Right atrium auricular region (tissue), 2 donors: ENCODE results near the gene SREK1. TPM values are rescaled to one million over a fixed set of nuclear protein-coding genes. Genes with fewer than 3 reads are reported as not detected.

ENCODE experiments used
- DNase-seq: peaks from one replicate; pipeline ENCODE4 v3.0.0-alpha.2; 2019; ENCODE audit warnings: low spot score
- H3K27ac ChIP-seq, 2 donors: fragments of 200-600 bp; sonication (generic); 1 replicate in 1 of 2; 2 replicates in 1 of 2; pipeline ENCODE4 v1.5.1; 2016 to 2019
- H3K27me3 ChIP-seq, 2 donors: fragments of 200-600 bp; sonication (generic); one replicate each; pipeline versions ENCODE4 v1.5.1 to v1.6.0; 2017 to 2019
- H3K36me3 ChIP-seq: fragments of 200-600 bp; sonication (generic); one replicate; pipeline ENCODE4 v1.5.1; 2016
- H3K4me1 ChIP-seq, 2 donors: fragments of 200-600 bp; sonication (generic); one replicate each; pipeline versions ENCODE4 v1.5.1 to v1.6.0; 2017 to 2019
- H3K4me3 ChIP-seq, 2 donors: fragments of 200-600 bp; sonication (generic); 1 replicate in 1 of 2; 2 replicates in 1 of 2; pipeline ENCODE4 v1.5.1; 2017 to 2019; ENCODE audit warnings: mild to moderate bottlenecking in 1 of 2, moderate library complexity in 1 of 2
- H3K9me3 ChIP-seq, 2 donors: fragments of 200-600 bp; sonication (generic); one replicate each; pipeline ENCODE4 v1.5.1; 2019
- total RNA-seq, 2 donors: library from RNA; depleted of rRNA; stranded (reverse); fragments of >200 nt; gene quantifications; one replicate each; pipeline ENCODE4 v1.1.0, GENCODE V29; 2016
- TF ChIP-seq, protein P1 (sequence below), 2 donors: fragments of 200-600 bp; sonication (generic); IDR thresholded peaks; one replicate each; pipeline ENCODE4 v1.5.1; 2019; ENCODE audit warnings: antibody characterized with exemption in 2 of 2

Gene SREK1
- total RNA-seq, 2 donors from 2014 or later = 15.4 to 26.3 TPM

DNA sequence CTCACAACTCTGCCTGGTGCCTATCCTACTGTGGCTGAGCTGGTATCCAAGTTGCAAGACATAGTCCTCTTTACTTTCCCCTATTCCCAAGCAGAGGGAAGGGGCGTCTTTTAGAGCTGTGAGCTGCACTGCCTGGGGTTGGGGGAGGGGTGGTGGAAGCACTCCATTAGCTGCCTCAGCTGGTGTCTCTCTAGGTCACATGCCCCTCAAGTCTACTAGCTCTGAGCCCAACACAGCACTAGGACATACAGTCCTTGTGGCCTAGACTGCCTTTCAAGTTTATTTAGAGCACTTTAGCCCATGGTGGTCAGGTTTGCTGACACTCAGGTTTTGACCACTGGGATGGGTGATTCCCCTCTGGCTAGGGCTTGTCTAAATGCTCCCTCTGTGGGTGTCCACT is 54.7 kb downstream of the SREK1 start:
- H3K4me3 ChIP-seq = no peak overlapping the region
- no peaks in the 10 kb centered on the region for H3K9me3 ChIP-seq
- no peaks in the 10 kb centered on the region for H3K36me3 ChIP-seq
- H3K4me1 ChIP-seq = no peaks in the 10 kb centered on the region
- no peak for DNase-seq
- TF ChIP-seq, protein P1, sequence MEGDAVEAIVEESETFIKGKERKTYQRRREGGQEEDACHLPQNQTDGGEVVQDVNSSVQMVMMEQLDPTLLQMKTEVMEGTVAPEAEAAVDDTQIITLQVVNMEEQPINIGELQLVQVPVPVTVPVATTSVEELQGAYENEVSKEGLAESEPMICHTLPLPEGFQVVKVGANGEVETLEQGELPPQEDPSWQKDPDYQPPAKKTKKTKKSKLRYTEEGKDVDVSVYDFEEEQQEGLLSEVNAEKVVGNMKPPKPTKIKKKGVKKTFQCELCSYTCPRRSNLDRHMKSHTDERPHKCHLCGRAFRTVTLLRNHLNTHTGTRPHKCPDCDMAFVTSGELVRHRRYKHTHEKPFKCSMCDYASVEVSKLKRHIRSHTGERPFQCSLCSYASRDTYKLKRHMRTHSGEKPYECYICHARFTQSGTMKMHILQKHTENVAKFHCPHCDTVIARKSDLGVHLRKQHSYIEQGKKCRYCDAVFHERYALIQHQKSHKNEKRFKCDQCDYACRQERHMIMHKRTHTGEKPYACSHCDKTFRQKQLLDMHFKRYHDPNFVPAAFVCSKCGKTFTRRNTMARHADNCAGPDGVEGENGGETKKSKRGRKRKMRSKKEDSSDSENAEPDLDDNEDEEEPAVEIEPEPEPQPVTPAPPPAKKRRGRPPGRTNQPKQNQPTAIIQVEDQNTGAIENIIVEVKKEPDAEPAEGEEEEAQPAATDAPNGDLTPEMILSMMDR (IDR thresholded peaks at IDR 0.05) = no peak
- no peaks in the 10 kb centered on the region for H3K27me3 ChIP-seq
- no peak overlapping the region for H3K27ac ChIP-seq

DNA sequence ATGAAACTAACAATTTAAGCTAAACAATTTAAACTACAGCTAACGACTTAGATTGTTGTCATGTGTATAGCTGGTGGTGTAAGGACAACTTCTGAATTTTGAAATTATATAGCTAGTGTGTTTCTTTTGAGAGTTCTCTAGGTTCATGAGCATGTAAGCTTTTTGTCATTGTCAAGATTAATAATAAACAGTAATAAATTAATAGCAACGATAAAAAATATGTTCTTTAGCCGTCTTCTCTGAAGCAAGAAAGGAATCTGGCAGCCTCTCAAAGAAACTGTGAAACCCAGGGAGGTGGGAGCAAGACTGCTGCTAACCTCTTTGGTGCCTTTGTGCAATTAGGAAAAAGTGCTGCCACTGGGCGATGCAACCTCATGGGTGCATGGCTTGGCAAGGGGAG is 59.4 kb downstream of the SREK1 start:
- TF ChIP-seq, protein P1 (IDR thresholded peaks at IDR 0.05) = no peak
- no peak overlapping the region for H3K27ac ChIP-seq
- H3K4me3 ChIP-seq = no peak overlapping the region
- no peaks in the 10 kb centered on the region for H3K9me3 ChIP-seq
- H3K4me1 ChIP-seq = no peaks in the 10 kb centered on the region
- no peaks in the 10 kb centered on the region for H3K27me3 ChIP-seq
- no peak for DNase-seq
- no peaks in the 10 kb centered on the region for H3K36me3 ChIP-seq

DNA sequence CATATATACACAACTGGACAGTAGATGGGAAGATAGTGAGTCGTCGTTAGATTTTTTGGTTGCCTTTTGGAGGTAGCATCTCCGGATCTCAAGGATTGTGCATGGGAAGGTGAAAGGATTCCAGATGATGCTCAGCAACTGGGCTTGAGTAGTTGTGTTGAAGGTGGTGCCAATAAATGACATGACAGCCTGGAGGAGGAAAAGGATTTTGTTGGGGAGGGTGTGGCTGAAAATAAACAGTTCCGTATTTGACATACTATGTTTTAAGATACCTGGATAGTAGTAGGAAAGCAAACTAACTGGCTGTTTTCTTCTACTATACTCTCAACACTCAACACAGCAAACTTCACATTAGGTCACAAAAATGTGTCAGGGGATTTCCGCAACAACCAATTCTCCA is 62.4 kb downstream of the SREK1 start:
- Histone ChIP-seq H3K36me3 (no peaks in the 10 kb centered on the region), H3K27ac (no peak overlapping the region), H3K4me1 (no peaks in the 10 kb centered on the region), H3K27me3 (no peaks in the 10 kb centered on the region), H3K4me3 (no peak overlapping the region), H3K9me3 (no peaks in the 10 kb centered on the region)
- TF ChIP-seq, protein P1 (IDR thresholded peaks at IDR 0.05) = no peak
- DNase-seq = no peak

DNA sequence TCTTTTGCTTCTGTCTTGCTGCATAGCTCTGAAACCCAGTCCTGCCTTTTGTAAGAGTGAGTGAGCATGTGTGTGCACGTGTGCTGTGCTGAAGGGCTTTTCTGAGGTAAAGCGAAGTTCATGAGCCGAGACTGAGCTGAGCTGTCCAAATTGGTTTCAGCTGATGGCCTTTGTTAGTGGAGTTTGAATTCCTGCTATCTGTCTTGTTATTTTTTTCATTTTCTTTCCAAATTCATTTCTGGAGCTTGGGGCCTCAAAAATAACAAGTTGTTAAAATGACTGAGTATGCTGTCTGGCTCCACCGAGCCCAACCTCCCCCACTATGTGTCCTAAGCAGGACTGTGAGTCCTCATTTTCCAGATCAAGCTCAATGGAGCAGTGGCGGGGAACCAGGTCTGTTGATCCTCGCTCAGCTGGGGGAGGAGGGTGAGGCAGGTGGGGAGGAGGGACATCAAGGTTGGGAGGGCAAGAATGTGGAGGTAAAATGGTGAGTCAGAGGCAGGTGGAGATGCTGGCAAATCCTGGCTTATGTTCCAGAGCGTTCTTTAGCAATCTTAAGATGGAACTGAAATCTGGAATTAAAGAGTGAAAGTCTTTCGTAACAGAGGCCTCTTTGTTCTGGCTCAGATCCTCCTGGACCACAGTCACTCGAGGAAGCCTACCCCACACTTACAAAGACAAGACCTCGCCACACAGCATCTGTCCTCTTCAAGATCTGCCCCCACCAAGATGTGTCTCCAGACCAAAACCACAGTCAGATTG is 63.9 kb downstream of the SREK1 start:
- no peak for DNase-seq
- no peak overlapping the region for H3K27ac ChIP-seq

DNA sequence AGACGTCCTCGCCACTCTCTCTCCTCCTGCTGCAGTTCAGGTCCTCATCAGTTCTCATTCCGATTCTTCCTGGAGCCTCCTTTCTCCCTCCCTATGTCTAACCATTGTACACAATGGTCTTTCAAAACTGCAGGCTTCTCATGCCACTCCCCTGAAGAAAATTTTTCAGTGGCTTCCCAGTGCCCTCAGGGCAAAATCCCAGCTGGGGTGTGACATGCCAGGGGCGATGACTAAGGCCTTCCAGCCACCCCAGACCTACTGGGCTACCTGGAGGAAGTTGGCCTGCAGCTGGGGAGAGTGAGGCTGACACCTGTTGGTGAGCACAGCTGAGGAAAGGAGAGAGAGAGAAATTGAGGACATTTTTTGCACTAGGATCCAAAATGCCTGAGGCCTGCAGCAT is 65.2 kb downstream of the SREK1 start:
- Histone ChIP-seq H3K27me3 (no peaks in the 10 kb centered on the region), H3K36me3 (no peaks in the 10 kb centered on the region), H3K27ac (no peak overlapping the region), H3K4me3 (no peak overlapping the region), H3K4me1 (no peaks in the 10 kb centered on the region), H3K9me3 (no peaks in the 10 kb centered on the region)
- TF ChIP-seq, protein P1 (IDR thresholded peaks at IDR 0.05) = no peak
- DNase-seq = no peak

More for the DNA sequence above, 63.9 kb downstream of the SREK1 start:
- H3K4me1 ChIP-seq = no peaks in the 10 kb centered on the region
- TF ChIP-seq, protein P1 (IDR thresholded peaks at IDR 0.05) = no peak
- no peaks in the 10 kb centered on the region for H3K36me3 ChIP-seq
- H3K27me3 ChIP-seq = no peaks in the 10 kb centered on the region
- no peak overlapping the region for H3K4me3 ChIP-seq
- no peaks in the 10 kb centered on the region for H3K9me3 ChIP-seq

DNA sequence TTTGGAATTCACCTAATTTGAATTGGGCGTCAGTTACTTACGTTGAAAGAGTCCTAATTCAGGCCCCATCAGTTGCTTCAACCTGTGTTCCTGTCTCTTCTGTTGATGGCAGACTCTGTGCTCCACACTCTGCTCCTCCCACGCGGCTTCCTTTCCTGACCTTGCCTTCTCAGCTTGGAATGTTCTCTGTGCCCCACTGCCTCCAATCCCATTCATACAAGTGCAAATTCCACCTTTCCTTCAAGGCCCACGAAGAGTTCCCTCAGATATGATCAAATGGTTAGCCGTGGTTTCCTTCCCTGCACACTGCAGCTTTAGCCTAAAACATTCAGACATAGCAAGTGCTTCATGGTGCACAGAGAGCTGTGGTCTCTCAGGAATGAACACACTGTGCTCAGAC is 65.7 kb downstream of the SREK1 start:
- no peak for DNase-seq
- Histone ChIP-seq H3K27ac (no peak overlapping the region), H3K4me1 (no peaks in the 10 kb centered on the region), H3K27me3 (no peaks in the 10 kb centered on the region), H3K9me3 (no peaks in the 10 kb centered on the region), H3K36me3 (no peaks in the 10 kb centered on the region), H3K4me3 (no peak overlapping the region)
- TF ChIP-seq, protein P1 (IDR thresholded peaks at IDR 0.05) = no peak
